ENCODE results near the gene APC. TPM values are rescaled to one million over a fixed set of nuclear protein-coding genes. Genes with fewer than 3 reads are reported as not detected.

Gene APC
- total RNA-seq, 1 donor, result 67.0 TPM

- peak; percentile 2 for DNase-seq (ENCODE audit: insufficient read length, low spot score, missing footprints)
- no peak overlapping the region for H2AFZ ChIP-seq (ENCODE audit: low read length)
Observed at GRCh38 chr5:112862085-112862484, 124.4 kb downstream of the APC start.

GRCh38 chr5:112863549-112863948 lies 125.9 kb downstream of the APC start:
- Histone ChIP-seq H2AFZ (ENCODE audit: low read length) (no peak overlapping the region), H3K27ac (ENCODE audit: low read depth, low read length) (no peak overlapping the region), H3K4me1 (ENCODE audit: insufficient read depth, low read length) (peaks cover 24% of the 10 kb centered on the region), H3K4me3 (ENCODE audit: insufficient read depth, low read length) (no peak overlapping the region), H3K4me2 (ENCODE audit: insufficient read depth, low read length) (peak overlapping the region; percentile 98), H3K9me3 (ENCODE audit: low read depth, low read length) (no peaks in the 10 kb centered on the region), H3K36me3 (ENCODE audit: insufficient read depth, low read length) (peaks cover 53% of the 10 kb centered on the region), H4K20me1 (ENCODE audit: insufficient read depth, low read length) (peaks cover 13% of the 10 kb centered on the region), H3K79me2 (ENCODE audit: insufficient read depth, low read length) (peaks cover 54% of the 10 kb centered on the region), H3K27me3 (ENCODE audit: insufficient read depth, low read length) (no peaks in the 10 kb centered on the region)
- no peak for DNase-seq (ENCODE audit: insufficient read length, low spot score, missing footprints)
- TF ChIP-seq, protein P1, sequence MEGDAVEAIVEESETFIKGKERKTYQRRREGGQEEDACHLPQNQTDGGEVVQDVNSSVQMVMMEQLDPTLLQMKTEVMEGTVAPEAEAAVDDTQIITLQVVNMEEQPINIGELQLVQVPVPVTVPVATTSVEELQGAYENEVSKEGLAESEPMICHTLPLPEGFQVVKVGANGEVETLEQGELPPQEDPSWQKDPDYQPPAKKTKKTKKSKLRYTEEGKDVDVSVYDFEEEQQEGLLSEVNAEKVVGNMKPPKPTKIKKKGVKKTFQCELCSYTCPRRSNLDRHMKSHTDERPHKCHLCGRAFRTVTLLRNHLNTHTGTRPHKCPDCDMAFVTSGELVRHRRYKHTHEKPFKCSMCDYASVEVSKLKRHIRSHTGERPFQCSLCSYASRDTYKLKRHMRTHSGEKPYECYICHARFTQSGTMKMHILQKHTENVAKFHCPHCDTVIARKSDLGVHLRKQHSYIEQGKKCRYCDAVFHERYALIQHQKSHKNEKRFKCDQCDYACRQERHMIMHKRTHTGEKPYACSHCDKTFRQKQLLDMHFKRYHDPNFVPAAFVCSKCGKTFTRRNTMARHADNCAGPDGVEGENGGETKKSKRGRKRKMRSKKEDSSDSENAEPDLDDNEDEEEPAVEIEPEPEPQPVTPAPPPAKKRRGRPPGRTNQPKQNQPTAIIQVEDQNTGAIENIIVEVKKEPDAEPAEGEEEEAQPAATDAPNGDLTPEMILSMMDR (IDR thresholded peaks at IDR 0.05; ENCODE audit: extremely low read depth, low read depth, low read length), result no peak

More at GRCh38 chr5:112862085-112862484, 124.4 kb downstream of the APC start:
- Histone ChIP-seq H3K79me2 (ENCODE audit: insufficient read depth, low read length) (peaks cover 51% of the 10 kb centered on the region), H3K4me2 (ENCODE audit: insufficient read depth, low read length) (peak overlapping the region; percentile 98), H3K4me3 (ENCODE audit: insufficient read depth, low read length) (peak overlapping the region; percentile 88), H3K9me3 (ENCODE audit: low read depth, low read length) (no peaks in the 10 kb centered on the region), H3K27ac (ENCODE audit: low read depth, low read length) (peak overlapping the region; percentile 93), H3K27me3 (ENCODE audit: insufficient read depth, low read length) (no peaks in the 10 kb centered on the region), H3K36me3 (ENCODE audit: insufficient read depth, low read length) (peaks cover 41% of the 10 kb centered on the region), H3K4me1 (ENCODE audit: insufficient read depth, low read length) (peaks cover 24% of the 10 kb centered on the region), H4K20me1 (ENCODE audit: insufficient read depth, low read length) (peaks cover 13% of the 10 kb centered on the region)
- TF ChIP-seq, protein P1 (IDR thresholded peaks at IDR 0.05; ENCODE audit: extremely low read depth, low read depth, low read length), result no peak

DNA sequence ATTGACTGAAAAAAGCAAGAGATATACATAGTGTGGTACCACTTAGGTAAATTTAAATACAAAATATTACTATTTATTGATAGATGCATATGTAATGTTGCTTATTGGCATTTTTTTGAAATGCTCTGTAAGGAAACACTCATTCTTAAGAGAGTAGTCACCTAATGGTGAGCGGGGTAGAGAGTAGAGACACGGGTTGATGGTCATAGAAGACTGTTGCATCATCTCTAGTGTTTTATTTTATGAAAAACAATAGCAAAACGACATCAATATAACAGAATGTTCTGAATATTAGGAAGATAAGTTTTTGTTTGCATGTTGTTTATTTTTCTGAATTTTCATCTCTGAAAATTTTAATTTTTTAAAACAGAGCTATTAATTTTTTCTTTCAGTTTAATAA lies 127.4 kb downstream of the APC start:
- H3K36me3 ChIP-seq (ENCODE audit: insufficient read depth, low read length), result peaks cover 68% of the 10 kb centered on the region
- no peak for DNase-seq (ENCODE audit: insufficient read length, low spot score, missing footprints)
- no peaks in the 10 kb centered on the region for H3K27me3 ChIP-seq (ENCODE audit: insufficient read depth, low read length)

GRCh38 chr5:112866739-112867138 lies 129.1 kb downstream of the APC start:
- no peak overlapping the region for H3K27ac ChIP-seq (ENCODE audit: low read depth, low read length)
- peaks cover 19% of the 10 kb centered on the region for H3K4me1 ChIP-seq (ENCODE audit: insufficient read depth, low read length)
- H3K4me3 ChIP-seq (ENCODE audit: insufficient read depth, low read length), result no peak overlapping the region
- H3K27me3 ChIP-seq (ENCODE audit: insufficient read depth, low read length), result no peaks in the 10 kb centered on the region
- no peaks in the 10 kb centered on the region for H3K9me3 ChIP-seq (ENCODE audit: low read depth, low read length)
- no peak for DNase-seq (ENCODE audit: insufficient read length, low spot score, missing footprints)
- peaks cover 52% of the 10 kb centered on the region for H3K79me2 ChIP-seq (ENCODE audit: insufficient read depth, low read length)
- TF ChIP-seq, protein P1 (IDR thresholded peaks at IDR 0.05; ENCODE audit: extremely low read depth, low read depth, low read length), result no peak
- H3K36me3 ChIP-seq (ENCODE audit: insufficient read depth, low read length), result peaks cover 83% of the 10 kb centered on the region
- no peak overlapping the region for H3K4me2 ChIP-seq (ENCODE audit: insufficient read depth, low read length)
- peaks cover 13% of the 10 kb centered on the region for H4K20me1 ChIP-seq (ENCODE audit: insufficient read depth, low read length)
- no peak overlapping the region for H2AFZ ChIP-seq (ENCODE audit: low read length)

More for the DNA sequence above, 127.4 kb downstream of the APC start:
- Histone ChIP-seq H3K4me2 (ENCODE audit: insufficient read depth, low read length) (no peak overlapping the region), H3K27ac (ENCODE audit: low read depth, low read length) (no peak overlapping the region), H4K20me1 (ENCODE audit: insufficient read depth, low read length) (peaks cover 13% of the 10 kb centered on the region), H2AFZ (ENCODE audit: low read length) (no peak overlapping the region), H3K4me3 (ENCODE audit: insufficient read depth, low read length) (no peak overlapping the region), H3K4me1 (ENCODE audit: insufficient read depth, low read length) (peaks cover 24% of the 10 kb centered on the region), H3K79me2 (ENCODE audit: insufficient read depth, low read length) (peaks cover 56% of the 10 kb centered on the region), H3K9me3 (ENCODE audit: low read depth, low read length) (no peaks in the 10 kb centered on the region)
- TF ChIP-seq, protein P1 (IDR thresholded peaks at IDR 0.05; ENCODE audit: extremely low read depth, low read depth, low read length), result no peak
